Islet of Langerhans (tissue), 1 donor: ENCODE results near the gene GPR160.

Experiments
- FAIRE-seq: peaks from one replicate; lab custom pipeline; 2011; peaks lifted over from hg19 to GRCh38; lab: Jason Lieb, UNC

GPR160 gene

GRCh38 chr3:170064108-170064507 is 26.3 kb downstream of the GPR160 start:
- FAIRE-seq = no peak

DNA sequence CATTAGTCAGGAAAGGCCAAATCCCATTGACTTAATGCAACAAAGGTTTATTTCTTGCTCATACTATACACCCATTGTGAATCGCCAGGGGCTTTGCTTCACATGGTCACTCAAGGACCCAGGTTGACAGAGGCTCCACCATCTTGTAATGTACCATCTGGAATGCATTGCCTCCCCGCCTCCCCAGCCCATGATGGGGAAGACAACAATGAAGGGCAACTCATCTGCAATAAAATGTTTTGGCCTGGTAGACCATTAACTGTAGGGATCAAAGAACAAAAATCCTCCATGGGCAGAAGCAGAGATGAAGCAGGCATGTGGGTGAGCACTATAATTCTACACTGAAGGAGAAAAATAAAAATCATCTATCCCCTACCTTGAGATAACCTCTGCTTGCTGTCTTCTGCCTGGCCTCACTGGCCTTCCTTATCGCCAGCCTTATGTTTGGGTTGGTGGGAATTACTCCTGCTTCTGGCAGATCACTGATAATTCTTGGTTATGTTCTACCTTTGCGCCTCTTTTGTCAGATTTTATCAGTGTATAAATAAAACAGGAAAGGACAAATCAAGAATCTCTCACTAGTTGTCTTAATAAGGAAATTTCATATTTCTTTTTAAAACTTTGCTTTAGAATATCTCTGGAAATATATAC is 37.8 kb downstream of the GPR160 start:
- no peak for FAIRE-seq

- no peak for FAIRE-seq
Observed at GRCh38 chr3:170076715-170077238, 39.0 kb downstream of the GPR160 start.

DNA sequence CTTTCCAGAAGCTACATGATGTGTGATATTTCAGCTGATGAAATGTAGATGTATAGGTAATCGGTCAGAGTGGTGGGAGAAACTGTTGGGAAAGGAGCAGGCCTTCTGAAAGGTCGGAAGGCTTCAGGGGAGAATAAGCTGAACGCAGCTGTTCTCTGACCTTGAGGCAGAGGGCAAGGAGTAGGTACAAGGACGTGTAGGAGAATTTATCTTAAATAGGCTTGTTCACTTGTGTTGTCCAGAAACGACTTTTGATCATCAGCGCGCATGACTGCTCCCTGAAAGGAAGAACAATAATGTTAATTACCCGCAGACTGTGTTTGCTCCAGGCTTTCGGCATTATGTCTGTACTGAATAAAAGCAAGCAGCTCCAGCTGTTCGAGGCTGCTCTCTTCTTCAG is 39.6 kb downstream of the GPR160 start:
- FAIRE-seq = no peak

DNA sequence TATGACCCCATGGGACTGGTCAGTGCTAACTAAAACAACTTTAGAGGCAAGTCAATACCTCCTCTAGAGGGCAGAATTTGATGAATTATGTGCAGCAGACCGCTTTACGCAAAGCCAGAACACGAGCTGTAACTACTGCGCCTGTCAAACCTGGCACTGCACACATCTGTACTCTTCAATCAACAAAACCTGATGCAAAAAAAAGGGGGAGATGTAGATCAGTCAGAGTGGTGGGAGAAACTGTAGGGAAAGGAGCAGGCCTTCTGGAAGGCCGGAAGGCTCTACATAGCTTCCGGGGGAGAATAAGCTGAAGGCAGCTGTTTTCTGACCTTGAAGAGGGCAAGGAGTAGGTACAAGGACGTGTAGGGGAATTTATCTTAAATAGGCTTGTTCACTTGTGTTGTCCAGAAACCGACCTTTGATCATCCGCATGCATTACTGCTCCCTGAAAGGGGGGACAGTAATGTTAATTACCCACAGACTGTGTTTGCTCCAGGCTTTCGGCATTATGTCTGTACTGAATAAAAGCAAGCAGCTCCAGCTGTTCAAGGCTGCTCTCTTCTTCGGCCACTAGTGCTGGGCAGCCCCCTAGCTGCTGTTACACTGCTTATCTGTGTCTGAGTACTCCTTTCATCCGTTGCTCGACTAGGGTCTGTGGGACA is 41.0 kb downstream of the GPR160 start:
- no peak for FAIRE-seq

DNA sequence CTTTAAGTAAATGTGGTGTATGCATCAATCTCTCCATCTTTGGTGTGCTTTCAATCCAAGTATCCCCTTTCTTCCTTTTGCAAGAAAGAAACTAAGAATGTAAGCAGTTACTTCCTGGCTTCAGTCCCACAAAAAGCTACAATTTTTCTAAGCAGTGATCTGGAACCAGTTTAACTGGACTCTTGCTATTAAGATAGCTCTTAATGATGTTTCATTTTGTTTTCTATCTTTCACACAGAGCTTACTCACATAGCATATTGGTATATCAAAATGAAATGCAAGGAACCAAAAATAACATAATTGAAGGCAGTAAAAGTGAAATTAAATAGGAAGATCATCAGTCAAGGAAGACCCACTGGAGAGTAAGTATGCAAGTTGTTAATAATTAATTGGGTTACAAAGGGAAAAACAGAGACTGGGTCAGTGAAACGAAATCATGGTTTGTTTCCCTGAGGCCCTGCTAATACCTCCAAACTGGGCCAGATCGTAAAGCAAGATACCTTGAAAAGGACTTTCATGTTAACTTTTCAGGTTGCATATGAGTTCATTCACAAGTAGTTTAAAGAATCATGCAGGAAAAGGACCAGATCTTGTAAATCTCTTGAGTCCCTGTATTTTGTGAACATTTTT is 41.9 kb downstream of the GPR160 start:
- FAIRE-seq = no peak

DNA sequence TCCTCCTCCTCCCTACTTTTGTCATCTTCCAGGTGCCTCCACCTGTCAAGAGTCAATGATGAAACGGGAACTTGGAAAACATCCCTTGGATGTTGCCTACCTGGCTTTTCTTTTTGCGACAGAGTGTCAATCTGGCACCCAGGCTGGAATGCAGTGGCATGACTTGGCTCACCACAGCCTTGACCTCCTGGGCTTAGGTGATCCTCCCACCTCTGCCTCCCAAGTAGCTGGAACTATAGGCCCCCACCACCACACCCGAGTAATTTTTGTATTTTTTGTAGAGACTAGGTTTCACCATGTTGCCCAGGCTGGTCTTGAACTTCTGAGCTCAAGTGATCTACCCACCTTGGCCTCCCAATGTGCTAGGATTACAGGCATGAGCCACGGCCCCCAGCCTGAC is 42.8 kb downstream of the GPR160 start:
- FAIRE-seq = no peak

GRCh38 chr3:170081079-170081741 is 43.4 kb downstream of the GPR160 start:
- FAIRE-seq = no peak

DNA sequence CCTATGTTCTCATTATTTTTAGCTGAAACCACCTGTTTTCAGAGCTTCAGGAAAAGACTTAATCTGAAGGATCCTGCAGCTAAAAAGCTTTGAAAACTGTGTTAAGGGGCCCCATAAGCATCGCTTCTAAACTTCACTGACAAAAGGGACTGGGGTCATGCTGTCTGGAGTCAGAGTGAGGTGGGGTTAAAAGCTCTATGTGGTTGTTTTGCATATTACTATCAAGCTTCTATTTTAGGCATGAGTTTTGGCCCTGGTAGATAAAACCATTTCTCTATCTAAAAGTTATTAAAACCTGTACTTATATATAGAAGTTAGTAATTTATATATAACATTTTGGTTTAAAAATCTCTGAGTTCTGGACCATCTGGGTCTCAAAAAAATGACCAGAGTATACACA is 45.5 kb downstream of the GPR160 start:
- no peak for FAIRE-seq

DNA sequence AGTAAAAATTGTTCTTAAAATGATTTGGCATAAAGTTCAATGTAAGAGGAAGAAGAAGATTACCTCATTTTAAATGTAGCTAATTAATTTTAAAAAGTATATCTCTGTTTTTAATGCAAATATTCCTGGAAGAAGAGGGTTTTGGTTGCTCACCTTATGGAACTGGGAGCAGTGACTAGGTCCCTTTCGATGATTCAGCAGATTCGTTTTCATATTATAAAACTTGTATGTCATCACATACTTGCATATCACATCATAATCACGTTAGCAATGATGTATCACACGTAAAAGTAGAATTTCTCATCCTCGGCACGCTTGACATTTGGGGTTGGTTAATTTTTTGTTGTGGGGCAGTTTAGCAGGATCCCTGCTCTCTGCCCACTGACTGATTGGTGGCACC is 47.6 kb downstream of the GPR160 start:
- no peak for FAIRE-seq

DNA sequence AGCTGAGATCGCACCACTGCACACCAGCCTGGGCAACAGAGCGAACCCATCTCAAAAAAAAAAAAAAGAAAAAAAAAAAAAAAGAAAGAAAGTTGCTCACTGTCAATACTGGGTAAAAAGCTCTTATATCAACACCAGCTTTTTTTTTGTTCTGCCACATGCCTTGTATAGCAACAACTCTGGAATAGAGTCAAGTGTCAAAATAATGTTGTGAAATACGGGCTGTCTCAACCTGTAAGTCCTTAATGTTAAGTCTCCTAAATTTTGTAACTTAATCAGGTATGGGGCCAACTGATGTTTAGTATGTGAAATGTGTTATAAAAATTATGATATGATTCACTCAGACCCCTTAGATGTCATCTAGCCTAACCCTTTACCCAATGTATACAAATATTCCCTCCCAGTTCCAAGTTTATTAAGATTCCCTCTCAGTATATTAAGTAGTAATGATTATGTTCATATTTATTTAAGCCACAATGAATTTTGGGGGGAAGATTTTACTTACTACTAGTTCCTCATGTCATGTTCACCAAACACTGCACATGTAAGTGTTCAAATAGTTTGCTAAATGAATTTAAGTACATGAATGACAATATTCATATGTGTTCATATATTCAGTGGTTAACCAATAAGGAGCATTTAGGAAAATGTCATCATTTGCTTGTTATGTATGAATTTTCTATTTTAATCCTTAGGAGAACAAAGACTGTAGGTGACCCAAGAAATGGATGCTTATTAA is 52.2 kb downstream of the GPR160 start:
- FAIRE-seq = no peak

- FAIRE-seq = no peak
Observed at GRCh38 chr3:170090601-170090981, 52.8 kb downstream of the GPR160 start.

GRCh38 chr3:170092907-170093306 is 55.1 kb downstream of the GPR160 start:
- no peak for FAIRE-seq

- no peak for FAIRE-seq
Observed at GRCh38 chr3:170095771-170096170, 58.0 kb downstream of the GPR160 start.

- FAIRE-seq = no peak
Observed at GRCh38 chr3:170096342-170096741, 58.5 kb downstream of the GPR160 start.

- FAIRE-seq = no peak
Observed at GRCh38 chr3:170098753-170099152, 61.0 kb downstream of the GPR160 start.

GRCh38 chr3:170100944-170101343 is 63.1 kb downstream of the GPR160 start:
- no peak for FAIRE-seq

GRCh38 chr3:170102431-170102830 is 64.6 kb downstream of the GPR160 start:
- FAIRE-seq = no peak

GRCh38 chr3:170107941-170108340 is 70.1 kb downstream of the GPR160 start:
- FAIRE-seq = no peak

- no peak for FAIRE-seq
Observed at GRCh38 chr3:170108955-170109354, 71.2 kb downstream of the GPR160 start.

DNA sequence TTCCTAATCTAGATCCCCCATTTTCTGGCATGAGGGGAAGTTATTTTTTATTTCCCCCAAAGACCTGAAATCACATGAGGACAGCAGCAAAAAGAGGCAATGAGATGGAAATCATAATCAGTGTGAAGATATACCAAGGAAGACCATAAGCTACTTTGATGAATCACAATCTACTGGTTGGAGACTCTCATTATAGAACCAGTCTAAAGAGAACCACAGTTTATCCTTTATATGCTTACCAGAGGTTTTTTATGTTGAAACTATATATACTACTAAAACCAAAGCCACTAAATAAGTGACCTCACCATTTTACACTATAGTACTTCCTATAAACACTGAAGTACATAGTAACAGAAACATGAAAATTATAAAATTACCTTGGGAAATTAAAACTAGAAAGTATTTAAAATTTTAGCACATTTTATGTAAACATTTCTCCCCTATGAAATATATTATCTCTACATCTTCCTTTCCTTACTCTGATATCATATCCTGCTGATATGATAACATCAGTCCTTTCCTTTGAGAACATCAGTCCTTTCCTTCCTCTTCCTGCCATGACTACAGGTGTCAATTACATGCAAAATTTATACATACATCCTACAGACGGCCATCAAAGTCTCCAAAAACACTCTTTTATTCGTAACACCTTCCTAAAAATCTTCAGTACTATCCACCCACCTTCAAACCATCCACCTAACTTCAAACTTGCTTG is 71.9 kb downstream of the GPR160 start:
- FAIRE-seq = no peak
